Type B pancreatic cell (in vitro differentiated cells): ENCODE results near the gene ST3GAL6. TPM values are rescaled to one million over a fixed set of nuclear protein-coding genes. Genes with fewer than 3 reads are reported as not detected.

Experiments used
- DNase-seq: peaks from one replicate; pipeline ENCODE4 v3.0.0; 2021; ENCODE audit warnings: mixed read lengths; ENCODE audit not compliant: unreplicated experiment; ENCODE audit errors: extremely low spot score
- H3K27ac Mint-ChIP-seq: 2 replicates; pipeline ENCODE4 v1.8.0; 2021; ENCODE audit warnings: mild to moderate bottlenecking, mixed read lengths
- H3K27me3 Mint-ChIP-seq: 2 replicates; pipeline ENCODE4 v1.8.0; 2021; ENCODE audit warnings: mixed read lengths
- H3K36me3 Mint-ChIP-seq: 2 replicates; pipeline ENCODE4 v1.8.0; 2021; ENCODE audit warnings: mixed read lengths
- H3K4me1 Mint-ChIP-seq: one replicate; pipeline ENCODE4 v1.8.0; 2021; ENCODE audit warnings: mixed read lengths; ENCODE audit not compliant: unreplicated experiment
- H3K4me3 Mint-ChIP-seq: 2 replicates; pipeline ENCODE4 v1.8.0; 2021; ENCODE audit warnings: mild to moderate bottlenecking, mixed read lengths
- H3K9me3 Mint-ChIP-seq: 2 replicates; pipeline ENCODE4 v1.8.0; 2021; ENCODE audit warnings: mixed read lengths
- total RNA-seq: library from RNA; stranded (reverse); gene quantifications from 2 replicates; pipeline ENCODE4 v1.2.1, GENCODE V29; 2021; ENCODE audit warnings: low replicate concordance
- TF ChIP-seq, protein P1 (sequence below): fragments of 200-600 bp; sonication (generic); conservative IDR thresholded peaks from 2 replicates; pipeline ENCODE4 v1.5.0; 2021; ENCODE audit warnings: antibody characterized with exemption, mild to moderate bottlenecking

Gene ST3GAL6
- total RNA-seq, 1 donor from 2014 or later, result 16.5 TPM

DNA sequence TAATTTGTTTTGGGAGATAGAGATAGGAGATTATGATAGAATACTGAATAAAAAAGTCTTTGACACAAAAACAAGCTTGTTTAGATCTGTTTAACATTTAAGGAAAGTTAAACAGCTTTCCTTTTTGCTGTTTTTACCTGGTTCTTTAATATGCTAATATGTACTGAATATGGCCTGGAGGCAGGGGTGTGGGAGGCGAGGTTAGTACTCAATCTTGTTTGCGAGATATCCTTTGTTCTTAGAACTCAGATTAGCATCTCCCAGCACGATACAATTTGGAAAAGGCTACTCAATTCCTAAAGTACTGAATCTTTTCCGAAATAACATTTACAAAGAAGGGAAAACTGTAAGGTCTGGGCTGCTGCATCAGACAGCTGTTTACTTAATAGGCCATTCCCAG lies 40.8 kb upstream of the ST3GAL6 start:
- H3K9me3 Mint-ChIP-seq, result no peaks in the 10 kb centered on the region
- H3K4me3 Mint-ChIP-seq, result no peak overlapping the region
- H3K36me3 Mint-ChIP-seq, result no peaks in the 10 kb centered on the region
- DNase-seq, result no peak
- TF ChIP-seq, protein P1, sequence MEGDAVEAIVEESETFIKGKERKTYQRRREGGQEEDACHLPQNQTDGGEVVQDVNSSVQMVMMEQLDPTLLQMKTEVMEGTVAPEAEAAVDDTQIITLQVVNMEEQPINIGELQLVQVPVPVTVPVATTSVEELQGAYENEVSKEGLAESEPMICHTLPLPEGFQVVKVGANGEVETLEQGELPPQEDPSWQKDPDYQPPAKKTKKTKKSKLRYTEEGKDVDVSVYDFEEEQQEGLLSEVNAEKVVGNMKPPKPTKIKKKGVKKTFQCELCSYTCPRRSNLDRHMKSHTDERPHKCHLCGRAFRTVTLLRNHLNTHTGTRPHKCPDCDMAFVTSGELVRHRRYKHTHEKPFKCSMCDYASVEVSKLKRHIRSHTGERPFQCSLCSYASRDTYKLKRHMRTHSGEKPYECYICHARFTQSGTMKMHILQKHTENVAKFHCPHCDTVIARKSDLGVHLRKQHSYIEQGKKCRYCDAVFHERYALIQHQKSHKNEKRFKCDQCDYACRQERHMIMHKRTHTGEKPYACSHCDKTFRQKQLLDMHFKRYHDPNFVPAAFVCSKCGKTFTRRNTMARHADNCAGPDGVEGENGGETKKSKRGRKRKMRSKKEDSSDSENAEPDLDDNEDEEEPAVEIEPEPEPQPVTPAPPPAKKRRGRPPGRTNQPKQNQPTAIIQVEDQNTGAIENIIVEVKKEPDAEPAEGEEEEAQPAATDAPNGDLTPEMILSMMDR, result no peak
- H3K4me1 Mint-ChIP-seq, result no peaks in the 10 kb centered on the region
- no peak overlapping the region for H3K27ac Mint-ChIP-seq
- no peaks in the 10 kb centered on the region for H3K27me3 Mint-ChIP-seq

DNA sequence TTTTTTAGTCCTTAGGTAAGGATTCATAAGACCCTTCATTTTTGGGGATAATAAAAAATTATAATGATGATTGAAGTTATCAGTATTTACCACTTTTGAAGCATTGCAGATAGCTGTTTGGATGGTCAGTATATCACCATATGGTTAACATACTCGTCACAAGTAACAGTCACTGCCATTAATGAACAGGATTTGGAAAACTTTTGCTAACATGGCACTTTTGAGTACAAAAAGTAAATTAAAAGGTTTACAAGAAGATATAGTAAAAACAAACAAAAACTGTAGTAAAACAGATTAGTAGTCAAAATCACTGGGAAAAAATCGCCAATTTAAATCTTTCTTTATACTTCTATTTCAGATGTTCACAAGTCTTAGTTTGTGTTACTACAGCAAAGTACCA lies 37.8 kb upstream of the ST3GAL6 start:
- H3K4me1 Mint-ChIP-seq, result peaks cover under 1% of the 10 kb centered on the region
- TF ChIP-seq, protein P1, result no peak
- H3K27me3 Mint-ChIP-seq, result no peaks in the 10 kb centered on the region
- DNase-seq, result no peak
- no peak overlapping the region for H3K4me3 Mint-ChIP-seq
- no peaks in the 10 kb centered on the region for H3K36me3 Mint-ChIP-seq
- H3K27ac Mint-ChIP-seq, result no peak overlapping the region
- H3K9me3 Mint-ChIP-seq, result no peaks in the 10 kb centered on the region

GRCh38 chr3:98726084-98726483 lies 37.1 kb upstream of the ST3GAL6 start:
- no peaks in the 10 kb centered on the region for H3K36me3 Mint-ChIP-seq
- H3K27ac Mint-ChIP-seq, result no peak overlapping the region
- DNase-seq, result no peak
- peaks cover 5% of the 10 kb centered on the region for H3K4me1 Mint-ChIP-seq
- no peaks in the 10 kb centered on the region for H3K27me3 Mint-ChIP-seq
- no peaks in the 10 kb centered on the region for H3K9me3 Mint-ChIP-seq
- TF ChIP-seq, protein P1, result no peak
- no peak overlapping the region for H3K4me3 Mint-ChIP-seq

DNA sequence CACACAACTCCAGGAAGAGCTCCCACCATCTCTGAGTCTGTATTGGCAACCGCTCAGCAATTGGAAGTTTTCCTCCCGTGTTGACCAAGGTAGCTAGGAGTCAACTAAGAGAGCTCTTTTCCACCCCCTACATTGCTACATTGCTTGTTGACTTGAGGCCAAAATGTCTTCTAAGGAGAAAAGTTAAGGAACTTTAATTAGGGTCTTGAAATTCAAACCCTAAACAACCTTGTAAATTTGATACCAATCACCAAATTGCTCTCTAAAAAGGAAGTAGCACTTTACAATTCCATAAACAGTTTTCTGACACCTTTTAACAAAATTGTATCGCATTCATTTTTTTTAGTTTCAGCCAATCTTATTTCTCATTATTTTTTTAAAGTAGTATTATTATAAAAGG lies 35.5 kb upstream of the ST3GAL6 start:
- DNase-seq, result no peak

GRCh38 chr3:98728672-98729071 lies 34.5 kb upstream of the ST3GAL6 start:
- no peak for DNase-seq
- TF ChIP-seq, protein P1, result no peak
- Mint-ChIP-seq H3K9me3 (no peaks in the 10 kb centered on the region), H3K36me3 (no peaks in the 10 kb centered on the region), H3K4me3 (no peak overlapping the region), H3K4me1 (peaks cover 10% of the 10 kb centered on the region), H3K27ac (no peak overlapping the region), H3K27me3 (peaks cover 4% of the 10 kb centered on the region)

More for the DNA sequence above, 35.5 kb upstream of the ST3GAL6 start:
- TF ChIP-seq, protein P1, result no peak
- Mint-ChIP-seq H3K36me3 (no peaks in the 10 kb centered on the region), H3K9me3 (no peaks in the 10 kb centered on the region), H3K27me3 (no peaks in the 10 kb centered on the region), H3K4me3 (no peak overlapping the region), H3K27ac (no peak overlapping the region), H3K4me1 (peaks cover 5% of the 10 kb centered on the region)

GRCh38 chr3:98730338-98730737 lies 32.8 kb upstream of the ST3GAL6 start:
- Mint-ChIP-seq H3K9me3 (no peaks in the 10 kb centered on the region), H3K27me3 (peaks cover 4% of the 10 kb centered on the region)

More at GRCh38 chr3:98730338-98730737, 32.8 kb upstream of the ST3GAL6 start:
- no peak for DNase-seq
- peaks cover 22% of the 10 kb centered on the region for H3K4me1 Mint-ChIP-seq
- TF ChIP-seq, protein P1, result no peak
- peak overlapping the region; percentile 59 for H3K4me3 Mint-ChIP-seq
- no peak overlapping the region for H3K27ac Mint-ChIP-seq
- H3K36me3 Mint-ChIP-seq, result no peaks in the 10 kb centered on the region
